Skeletal muscle tissue (tissue), 4 donors: ENCODE data around the gene KIAA0930. TPM values are rescaled to one million over a fixed set of nuclear protein-coding genes. Genes with fewer than 3 reads are reported as not detected.

ENCODE experiments used
- H3K27ac ChIP-seq: one replicate; pipeline ENCODE4 v1.7.0; 2013; ENCODE audit warnings: mild to moderate bottlenecking, low read depth, low read length, inconsistent platforms
- H3K27me3 ChIP-seq, 3 donors: one replicate each; pipeline ENCODE4 v1.7.0; 2013; ENCODE audit warnings: low read length in 3 of 3; ENCODE audit not compliant: control insufficient read depth in 3 of 3, insufficient read depth in 3 of 3
- H3K36me3 ChIP-seq, 3 donors: one replicate each; pipeline ENCODE4 v1.7.0; 2013; ENCODE audit warnings: low read length in 3 of 3; ENCODE audit not compliant: control insufficient read depth in 3 of 3, insufficient read depth in 3 of 3
- H3K4me1 ChIP-seq, 3 donors: one replicate each; pipeline ENCODE4 v1.7.0; 2013; ENCODE audit warnings: low read length in 3 of 3, mild to moderate bottlenecking in 3 of 3; ENCODE audit not compliant: control insufficient read depth in 3 of 3, insufficient read depth in 3 of 3
- H3K4me3 ChIP-seq, 3 donors: one replicate each; pipeline ENCODE4 v1.7.0; 2013; ENCODE audit warnings: low read length in 3 of 3
- H3K9ac ChIP-seq, 3 donors: one replicate each; pipeline ENCODE4 v1.7.0; 2013; ENCODE audit warnings: low read length in 3 of 3, mild to moderate bottlenecking in 3 of 3, moderate library complexity in 2 of 3, low read depth in 1 of 3
- H3K9me3 ChIP-seq, 3 donors: one replicate each; pipeline ENCODE4 v1.7.0; 2013; ENCODE audit warnings: low read length in 3 of 3; ENCODE audit not compliant: control insufficient read depth in 3 of 3
- total RNA-seq: library from RNA; depleted of rRNA; stranded (reverse); fragments of >200 nt; gene quantifications from one replicate; pipeline ENCODE4 v1.2.3, GENCODE V29; 2014
- donor health status: Osteomylitis.

KIAA0930 gene
- total RNA-seq, 1 donor from 2014 or later: 6.8 TPM

- Histone ChIP-seq H3K9me3 (no peaks in the 10 kb centered on the region), H3K27me3 (no peaks in the 10 kb centered on the region), H3K27ac (no peak overlapping the region), H3K9ac (no peak overlapping the region), H3K36me3 (peaks cover 3 to 7% (median 5%) of the 10 kb centered on the region in 3 donors), H3K4me3 (no peak overlapping the region), H3K4me1 (peaks cover 14 to 38% (median 23%) of the 10 kb centered on the region in 3 donors)
Observed at GRCh38 chr22:45210174-45210573, 30.5 kb downstream of the KIAA0930 start.

GRCh38 chr22:45208993-45209838, 31.5 kb downstream of the KIAA0930 start:
- H3K9ac ChIP-seq: no peak overlapping the region

GRCh38 chr22:45208696-45208992, 32.0 kb downstream of the KIAA0930 start:
- Histone ChIP-seq H3K4me3 (no peak overlapping the region), H3K36me3 (peaks cover 9 to 15% (median 13%) of the 10 kb centered on the region in 3 donors), H3K9me3 (no peaks in the 10 kb centered on the region), H3K27me3 (no peaks in the 10 kb centered on the region), H3K27ac (no peak overlapping the region), H3K9ac (peak overlapping the region in 1 of 3 donors; percentile 3), H3K4me1 (peaks cover 14 to 38% (median 23%) of the 10 kb centered on the region in 3 donors)

More at GRCh38 chr22:45208993-45209838, 31.5 kb downstream of the KIAA0930 start:
- Histone ChIP-seq H3K27me3 (no peaks in the 10 kb centered on the region), H3K36me3 (peaks cover 8 to 9% (median 9%) of the 10 kb centered on the region in 3 donors), H3K4me3 (no peak overlapping the region), H3K27ac (no peak overlapping the region), H3K9me3 (no peaks in the 10 kb centered on the region), H3K4me1 (peaks cover 14 to 38% (median 23%) of the 10 kb centered on the region in 3 donors)

- Histone ChIP-seq H3K9me3 (no peaks in the 10 kb centered on the region), H3K4me1 (peaks cover 13 to 35% (median 19%) of the 10 kb centered on the region in 3 donors), H3K27ac (no peak overlapping the region), H3K36me3 (peaks cover 9 to 16% (median 16%) of the 10 kb centered on the region in 3 donors), H3K4me3 (no peak overlapping the region), H3K9ac (peak overlapping the region in 1 of 3 donors; percentile 3), H3K27me3 (no peaks in the 10 kb centered on the region)
Observed at GRCh38 chr22:45207981-45208664, 32.6 kb downstream of the KIAA0930 start.

GRCh38 chr22:45207533-45207932, 33.2 kb downstream of the KIAA0930 start:
- Histone ChIP-seq H3K4me3 (no peak overlapping the region), H3K36me3 (peaks cover 13 to 22% (median 19%) of the 10 kb centered on the region in 3 donors), H3K4me1 (peaks cover 7 to 29% (median 14%) of the 10 kb centered on the region in 3 donors), H3K27ac (no peak overlapping the region), H3K9me3 (no peaks in the 10 kb centered on the region), H3K9ac (no peak overlapping the region), H3K27me3 (no peaks in the 10 kb centered on the region)

GRCh38 chr22:45206233-45206632, 34.5 kb downstream of the KIAA0930 start:
- Histone ChIP-seq H3K27ac (no peak overlapping the region), H3K27me3 (no peaks in the 10 kb centered on the region), H3K36me3 (peaks cover 13 to 29% (median 22%) of the 10 kb centered on the region in 3 donors), H3K9ac (no peak overlapping the region), H3K4me1 (peaks cover 3 to 20% (median 10%) of the 10 kb centered on the region in 3 donors), H3K4me3 (no peak overlapping the region), H3K9me3 (no peaks in the 10 kb centered on the region)

GRCh38 chr22:45205276-45205925, 35.3 kb downstream of the KIAA0930 start:
- Histone ChIP-seq H3K4me3 (no peak overlapping the region), H3K36me3 (peaks cover 16 to 38% (median 28%) of the 10 kb centered on the region in 3 donors), H3K27ac (no peak overlapping the region), H3K9ac (no peak overlapping the region), H3K9me3 (no peaks in the 10 kb centered on the region), H3K27me3 (no peaks in the 10 kb centered on the region), H3K4me1 (peaks cover 3 to 13% (median 6%) of the 10 kb centered on the region in 3 donors)

- Histone ChIP-seq H3K4me3 (no peak overlapping the region), H3K4me1 (peaks cover 0 to 7% (median 6%) of the 10 kb centered on the region in 3 donors), H3K36me3 (peaks cover 14 to 42% (median 32%) of the 10 kb centered on the region in 3 donors)
Observed at GRCh38 chr22:45204819-45205218, 35.9 kb downstream of the KIAA0930 start.

GRCh38 chr22:45204241-45204640, 36.5 kb downstream of the KIAA0930 start:
- Histone ChIP-seq H3K27me3 (no peaks in the 10 kb centered on the region), H3K9me3 (no peaks in the 10 kb centered on the region), H3K4me1 (peaks cover 0 to 4% (median 2%) of the 10 kb centered on the region in 3 donors), H3K36me3 (peaks cover 19 to 48% (median 38%) of the 10 kb centered on the region in 3 donors), H3K9ac (no peak overlapping the region), H3K4me3 (no peak overlapping the region), H3K27ac (no peak overlapping the region)

More at GRCh38 chr22:45204819-45205218, 35.9 kb downstream of the KIAA0930 start:
- Histone ChIP-seq H3K9ac (no peak overlapping the region), H3K9me3 (no peaks in the 10 kb centered on the region), H3K27ac (no peak overlapping the region), H3K27me3 (no peaks in the 10 kb centered on the region)
